ENCODE measurements around the gene TAF10. TPM values are rescaled to one million over a fixed set of nuclear protein-coding genes. Genes with fewer than 3 reads are reported as not detected.

TAF10 gene
- total RNA-seq, 1 donor from 2014 or later, result 113 TPM

DNA sequence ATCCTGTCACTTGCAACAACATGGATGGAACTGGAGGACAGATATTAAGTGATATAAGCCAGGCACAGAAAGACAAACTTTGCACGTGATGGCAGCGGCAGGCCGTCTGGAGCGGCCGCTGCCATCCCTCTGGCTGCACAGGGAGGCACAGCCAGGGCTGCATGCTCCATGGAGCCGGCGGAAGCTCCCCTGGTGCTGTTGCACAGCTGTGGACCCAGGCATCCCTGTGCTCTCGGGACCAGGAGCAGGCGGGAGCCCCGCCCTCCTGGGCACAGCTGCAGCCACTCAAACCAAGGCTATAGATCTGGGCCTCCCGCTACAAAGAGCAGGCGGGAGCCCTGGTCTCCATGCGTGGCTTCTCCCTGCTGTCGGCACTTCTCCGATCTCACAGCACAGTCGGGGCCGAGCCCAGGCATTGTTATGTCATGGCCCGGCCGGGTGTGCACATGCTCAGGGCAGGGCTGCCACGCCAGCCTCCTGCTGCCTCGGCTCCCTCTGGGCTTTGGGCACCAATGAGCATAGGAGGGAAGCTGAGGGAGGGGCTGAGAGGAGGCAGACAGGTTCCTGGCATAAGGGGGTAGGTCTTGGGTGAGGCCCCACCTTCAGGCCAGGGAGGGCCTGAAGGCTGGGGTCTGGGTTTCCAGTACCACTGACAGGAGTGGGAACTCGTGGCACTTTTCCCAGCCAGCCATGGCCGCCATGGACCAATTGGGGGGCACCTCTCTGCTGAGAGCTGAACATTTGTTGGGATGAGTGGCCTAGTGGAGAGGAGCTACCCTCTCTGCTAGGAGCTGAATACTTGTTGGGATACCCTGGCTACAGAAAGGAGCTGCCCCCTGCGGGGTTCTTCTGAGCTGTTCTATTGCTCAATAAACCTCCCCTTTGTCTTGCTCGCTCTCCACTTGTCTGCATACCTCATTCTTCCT lies 25.3 kb downstream of the TAF10 start:
- Histone ChIP-seq H3K9me3 (ENCODE audit: insufficient read depth, low read depth, low read length) (peaks cover 3% of the 10 kb centered on the region), H3K27me3 (ENCODE audit: insufficient read depth, low read length) (no peaks in the 10 kb centered on the region), H3K4me2 (ENCODE audit: low read length) (no peak overlapping the region), H3K27ac (ENCODE audit: low read depth, low read length) (no peak overlapping the region), H4K20me1 (ENCODE audit: insufficient read depth, low read length) (no peaks in the 10 kb centered on the region), H3K4me1 (ENCODE audit: insufficient read depth, low read length) (no peaks in the 10 kb centered on the region), H3K79me2 (ENCODE audit: insufficient read depth, low read length) (peaks cover 10% of the 10 kb centered on the region), H3K9ac (ENCODE audit: low read length) (no peak overlapping the region), H3K36me3 (ENCODE audit: insufficient read depth, low read length) (peaks cover 4% of the 10 kb centered on the region), H3K4me3 (ENCODE audit: insufficient read depth, low read depth, low read length) (no peak overlapping the region), H2AFZ (ENCODE audit: low read depth, low read length) (no peak overlapping the region)
- FAIRE-seq, result no peak
- no peak for DNase-seq (ENCODE audit: low read depth)
- TF ChIP-seq EZH2 (IDR thresholded peaks at IDR 0.05; ENCODE audit: insufficient read depth, low read length), result no peak
- TF ChIP-seq, protein P1, sequence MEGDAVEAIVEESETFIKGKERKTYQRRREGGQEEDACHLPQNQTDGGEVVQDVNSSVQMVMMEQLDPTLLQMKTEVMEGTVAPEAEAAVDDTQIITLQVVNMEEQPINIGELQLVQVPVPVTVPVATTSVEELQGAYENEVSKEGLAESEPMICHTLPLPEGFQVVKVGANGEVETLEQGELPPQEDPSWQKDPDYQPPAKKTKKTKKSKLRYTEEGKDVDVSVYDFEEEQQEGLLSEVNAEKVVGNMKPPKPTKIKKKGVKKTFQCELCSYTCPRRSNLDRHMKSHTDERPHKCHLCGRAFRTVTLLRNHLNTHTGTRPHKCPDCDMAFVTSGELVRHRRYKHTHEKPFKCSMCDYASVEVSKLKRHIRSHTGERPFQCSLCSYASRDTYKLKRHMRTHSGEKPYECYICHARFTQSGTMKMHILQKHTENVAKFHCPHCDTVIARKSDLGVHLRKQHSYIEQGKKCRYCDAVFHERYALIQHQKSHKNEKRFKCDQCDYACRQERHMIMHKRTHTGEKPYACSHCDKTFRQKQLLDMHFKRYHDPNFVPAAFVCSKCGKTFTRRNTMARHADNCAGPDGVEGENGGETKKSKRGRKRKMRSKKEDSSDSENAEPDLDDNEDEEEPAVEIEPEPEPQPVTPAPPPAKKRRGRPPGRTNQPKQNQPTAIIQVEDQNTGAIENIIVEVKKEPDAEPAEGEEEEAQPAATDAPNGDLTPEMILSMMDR (IDR thresholded peaks at IDR 0.05; ENCODE audit: insufficient read depth, low read depth, low read length), result no peak
- Mint-ChIP-seq H3K4me3 (ENCODE audit: unreplicated experiment) (no peak overlapping the region), H3K9me3 (ENCODE audit: unreplicated experiment) (peaks cover 17% of the 10 kb centered on the region), H3K4me1 (ENCODE audit: low read depth, unreplicated experiment) (no peaks in the 10 kb centered on the region), H3K27ac (ENCODE audit: unreplicated experiment) (no peak overlapping the region), H3K27me3 (ENCODE audit: low read depth, unreplicated experiment) (no peaks in the 10 kb centered on the region), H3K36me3 (ENCODE audit: low read depth, unreplicated experiment) (peaks cover 21% of the 10 kb centered on the region)

DNA sequence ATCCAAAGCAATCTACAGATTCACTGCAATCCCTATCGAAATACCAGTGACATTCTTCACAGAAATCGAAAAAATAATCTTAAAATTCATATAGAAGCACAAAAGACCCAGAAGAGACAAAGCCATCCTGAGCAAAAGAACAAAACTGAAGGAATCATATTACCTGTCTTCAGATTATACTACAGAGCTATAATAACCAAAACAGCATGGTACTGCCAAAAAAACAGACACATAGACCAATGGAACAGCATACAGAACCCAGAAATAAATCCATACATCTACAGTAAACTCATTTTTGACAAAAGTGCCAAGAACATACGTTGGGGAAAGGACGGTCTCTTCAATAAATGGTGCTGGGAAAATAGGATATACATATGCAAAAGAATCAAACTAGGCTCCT lies 27.5 kb downstream of the TAF10 start:
- Histone ChIP-seq H3K9ac (ENCODE audit: low read length) (no peak overlapping the region), H3K36me3 (ENCODE audit: insufficient read depth, low read length) (no peaks in the 10 kb centered on the region), H3K4me2 (ENCODE audit: low read length) (no peak overlapping the region), H2AFZ (ENCODE audit: low read depth, low read length) (no peak overlapping the region), H3K27me3 (ENCODE audit: insufficient read depth, low read length) (no peaks in the 10 kb centered on the region), H3K4me3 (ENCODE audit: insufficient read depth, low read depth, low read length) (no peak overlapping the region), H3K79me2 (ENCODE audit: insufficient read depth, low read length) (peaks cover 10% of the 10 kb centered on the region), H3K9me3 (ENCODE audit: insufficient read depth, low read depth, low read length) (peaks cover 3% of the 10 kb centered on the region), H3K4me1 (ENCODE audit: insufficient read depth, low read length) (no peaks in the 10 kb centered on the region), H3K27ac (ENCODE audit: low read depth, low read length) (no peak overlapping the region), H4K20me1 (ENCODE audit: insufficient read depth, low read length) (no peaks in the 10 kb centered on the region)
- TF ChIP-seq EZH2 (IDR thresholded peaks at IDR 0.05; ENCODE audit: insufficient read depth, low read length), result no peak
- TF ChIP-seq, protein P1 (IDR thresholded peaks at IDR 0.05; ENCODE audit: insufficient read depth, low read depth, low read length), result no peak
- H3K36me3 Mint-ChIP-seq (ENCODE audit: low read depth, unreplicated experiment), result peaks cover 29% of the 10 kb centered on the region
- H3K4me3 Mint-ChIP-seq (ENCODE audit: unreplicated experiment), result no peak overlapping the region
- no peak for FAIRE-seq
- no peaks in the 10 kb centered on the region for H3K27me3 Mint-ChIP-seq (ENCODE audit: low read depth, unreplicated experiment)
- H3K4me1 Mint-ChIP-seq (ENCODE audit: low read depth, unreplicated experiment), result no peaks in the 10 kb centered on the region
- H3K9me3 Mint-ChIP-seq (ENCODE audit: unreplicated experiment), result peaks cover 19% of the 10 kb centered on the region
- H3K27ac Mint-ChIP-seq (ENCODE audit: unreplicated experiment), result no peak overlapping the region
- DNase-seq (ENCODE audit: low read depth), result no peak

DNA sequence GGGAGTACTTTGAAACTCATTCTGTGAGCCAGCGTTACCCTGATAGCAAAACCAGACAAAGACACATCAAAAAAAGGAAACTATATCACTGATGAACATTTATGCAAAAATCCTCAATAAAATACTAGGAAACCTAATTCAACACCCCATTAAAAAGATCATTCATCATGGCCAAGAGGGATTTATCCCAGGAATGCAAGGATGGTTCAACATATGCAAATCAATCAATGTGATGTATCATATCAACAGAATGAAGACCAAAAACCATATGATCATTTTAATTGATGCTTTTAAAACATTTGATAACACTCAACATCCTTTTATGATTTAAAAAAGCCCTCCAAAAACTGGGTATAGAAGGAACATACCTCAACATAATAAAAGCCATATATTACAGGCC lies 28.4 kb downstream of the TAF10 start:
- Histone ChIP-seq H3K4me2 (ENCODE audit: low read length) (no peak overlapping the region), H4K20me1 (ENCODE audit: insufficient read depth, low read length) (no peaks in the 10 kb centered on the region), H3K27me3 (ENCODE audit: insufficient read depth, low read length) (no peaks in the 10 kb centered on the region), H3K4me1 (ENCODE audit: insufficient read depth, low read length) (no peaks in the 10 kb centered on the region), H3K9me3 (ENCODE audit: insufficient read depth, low read depth, low read length) (peaks cover 3% of the 10 kb centered on the region), H2AFZ (ENCODE audit: low read depth, low read length) (no peak overlapping the region), H3K79me2 (ENCODE audit: insufficient read depth, low read length) (peaks cover 10% of the 10 kb centered on the region), H3K27ac (ENCODE audit: low read depth, low read length) (no peak overlapping the region), H3K9ac (ENCODE audit: low read length) (no peak overlapping the region), H3K36me3 (ENCODE audit: insufficient read depth, low read length) (no peaks in the 10 kb centered on the region), H3K4me3 (ENCODE audit: insufficient read depth, low read depth, low read length) (no peak overlapping the region)
- H3K9me3 Mint-ChIP-seq (ENCODE audit: unreplicated experiment), result peaks cover 19% of the 10 kb centered on the region
- H3K4me1 Mint-ChIP-seq (ENCODE audit: low read depth, unreplicated experiment), result no peaks in the 10 kb centered on the region
- no peaks in the 10 kb centered on the region for H3K27me3 Mint-ChIP-seq (ENCODE audit: low read depth, unreplicated experiment)
- H3K4me3 Mint-ChIP-seq (ENCODE audit: unreplicated experiment), result no peak overlapping the region
- H3K36me3 Mint-ChIP-seq (ENCODE audit: low read depth, unreplicated experiment), result peaks cover 29% of the 10 kb centered on the region
- FAIRE-seq (peak; percentile 9), DNase-seq (ENCODE audit: low read depth) (no peak)
- no peak for TF ChIP-seq EZH2 (IDR thresholded peaks at IDR 0.05; ENCODE audit: insufficient read depth, low read length)
- TF ChIP-seq, protein P1 (IDR thresholded peaks at IDR 0.05; ENCODE audit: insufficient read depth, low read depth, low read length), result no peak
- no peak overlapping the region for H3K27ac Mint-ChIP-seq (ENCODE audit: unreplicated experiment)
